Measurements from ENCODE around the gene ANKS3. TPM values are rescaled to one million over a fixed set of nuclear protein-coding genes. Genes with fewer than 3 reads are reported as not detected.
"Not testable (repeated sequence)": the region's sequence is repeated elsewhere in the genome, so short reads cannot be mapped to it uniquely, and the experiment has no call there.

Gene ANKS3
- total RNA-seq, 1 donor: 39.4 TPM

GRCh38 chr16:4745274-4745569 lies 11.2 kb upstream of the ANKS3 start:
- no peaks in the 10 kb centered on the region for H3K4me1 ChIP-seq (ENCODE audit: insufficient read depth, low read length)
- no peak overlapping the region for H3K4me3 ChIP-seq (ENCODE audit: insufficient read depth, low read length)
- no peaks in the 10 kb centered on the region for H3K9me3 ChIP-seq (ENCODE audit: low read depth, low read length)
- H3K36me3 ChIP-seq (ENCODE audit: insufficient read depth, low read length): no peaks in the 10 kb centered on the region
- TF ChIP-seq CTCF (IDR thresholded peaks at IDR 0.05; ENCODE audit: extremely low read depth, low read depth, low read length): no peak
- no peaks in the 10 kb centered on the region for H3K27me3 ChIP-seq (ENCODE audit: insufficient read depth, low read length)
- H3K79me2 ChIP-seq (ENCODE audit: insufficient read depth, low read length): no peaks in the 10 kb centered on the region
- no peak overlapping the region for H2AFZ ChIP-seq (ENCODE audit: low read length)
- DNase-seq (ENCODE audit: insufficient read length, low spot score, missing footprints): peak; percentile 14
- no peak overlapping the region for H3K4me2 ChIP-seq (ENCODE audit: insufficient read depth, low read length)
- H4K20me1 ChIP-seq (ENCODE audit: insufficient read depth, low read length): no peaks in the 10 kb centered on the region
- H3K27ac ChIP-seq (ENCODE audit: low read depth, low read length): no peak overlapping the region

- no peaks in the 10 kb centered on the region for H4K20me1 ChIP-seq (ENCODE audit: insufficient read depth, low read length)
- H2AFZ ChIP-seq (ENCODE audit: low read length): no peak overlapping the region
- H3K27me3 ChIP-seq (ENCODE audit: insufficient read depth, low read length): no peaks in the 10 kb centered on the region
Observed at GRCh38 chr16:4744555-4745273, 10.6 kb upstream of the ANKS3 start.

GRCh38 chr16:4743226-4743878 lies 9.3 kb upstream of the ANKS3 start:
- Histone ChIP-seq H3K4me1 (ENCODE audit: insufficient read depth, low read length) (no peaks in the 10 kb centered on the region), H3K79me2 (ENCODE audit: insufficient read depth, low read length) (no peaks in the 10 kb centered on the region), H2AFZ (ENCODE audit: low read length) (no peak overlapping the region), H3K27ac (ENCODE audit: low read depth, low read length) (no peak overlapping the region), H3K9me3 (ENCODE audit: low read depth, low read length) (no peaks in the 10 kb centered on the region), H3K4me3 (ENCODE audit: insufficient read depth, low read length) (no peak overlapping the region), H3K4me2 (ENCODE audit: insufficient read depth, low read length) (peak overlapping the region; percentile 32), H3K27me3 (ENCODE audit: insufficient read depth, low read length) (no peaks in the 10 kb centered on the region), H4K20me1 (ENCODE audit: insufficient read depth, low read length) (no peaks in the 10 kb centered on the region), H3K36me3 (ENCODE audit: insufficient read depth, low read length) (no peaks in the 10 kb centered on the region)
- no peak for TF ChIP-seq CTCF (IDR thresholded peaks at IDR 0.05; ENCODE audit: extremely low read depth, low read depth, low read length)
- DNase-seq (ENCODE audit: insufficient read length, low spot score, missing footprints): peak; percentile 79

More at GRCh38 chr16:4744555-4745273, 10.6 kb upstream of the ANKS3 start:
- H3K4me1 ChIP-seq (ENCODE audit: insufficient read depth, low read length): no peaks in the 10 kb centered on the region
- no peak overlapping the region for H3K4me2 ChIP-seq (ENCODE audit: insufficient read depth, low read length)
- H3K9me3 ChIP-seq (ENCODE audit: low read depth, low read length): no peaks in the 10 kb centered on the region
- no peak for TF ChIP-seq CTCF (IDR thresholded peaks at IDR 0.05; ENCODE audit: extremely low read depth, low read depth, low read length)
- no peaks in the 10 kb centered on the region for H3K79me2 ChIP-seq (ENCODE audit: insufficient read depth, low read length)
- H3K27ac ChIP-seq (ENCODE audit: low read depth, low read length): no peak overlapping the region
- DNase-seq (ENCODE audit: insufficient read length, low spot score, missing footprints): peak; percentile 47
- H3K4me3 ChIP-seq (ENCODE audit: insufficient read depth, low read length): no peak overlapping the region
- H3K36me3 ChIP-seq (ENCODE audit: insufficient read depth, low read length): no peaks in the 10 kb centered on the region

- not testable (repeated sequence) for H3K4me1 ChIP-seq (ENCODE audit: insufficient read depth, low read length); H4K20me1 ChIP-seq (ENCODE audit: insufficient read depth, low read length)
- DNase-seq (ENCODE audit: insufficient read length, low spot score, missing footprints): peak; percentile 51
Observed at GRCh38 chr16:4738370-4738769, 4.3 kb upstream of the ANKS3 start.

More at GRCh38 chr16:4738370-4738769, 4.3 kb upstream of the ANKS3 start:
- H3K27ac ChIP-seq (ENCODE audit: low read depth, low read length); H3K9me3 ChIP-seq (ENCODE audit: low read depth, low read length); H2AFZ ChIP-seq (ENCODE audit: low read length); H3K36me3 ChIP-seq (ENCODE audit: insufficient read depth, low read length); H3K27me3 ChIP-seq (ENCODE audit: insufficient read depth, low read length); H3K4me3 ChIP-seq (ENCODE audit: insufficient read depth, low read length); H3K79me2 ChIP-seq (ENCODE audit: insufficient read depth, low read length); H3K4me2 ChIP-seq (ENCODE audit: insufficient read depth, low read length): not testable (repeated sequence)
